NK-92 treated with Interleukin-12 subunit alpha and Interleukin-12 subunit beta, amount 100 ng/mL, for 24 hours (cell line): Measurements from ENCODE around the gene DLL4.
"Not testable (repeated sequence)": the region's sequence is repeated elsewhere in the genome, so short reads cannot be mapped to it uniquely, and the experiment has no call there.

Source experiments
- DNase-seq: peaks from one replicate; lab custom pipeline; 2025; lab: John Stamatoyannopoulos, UW

Gene DLL4

DNA sequence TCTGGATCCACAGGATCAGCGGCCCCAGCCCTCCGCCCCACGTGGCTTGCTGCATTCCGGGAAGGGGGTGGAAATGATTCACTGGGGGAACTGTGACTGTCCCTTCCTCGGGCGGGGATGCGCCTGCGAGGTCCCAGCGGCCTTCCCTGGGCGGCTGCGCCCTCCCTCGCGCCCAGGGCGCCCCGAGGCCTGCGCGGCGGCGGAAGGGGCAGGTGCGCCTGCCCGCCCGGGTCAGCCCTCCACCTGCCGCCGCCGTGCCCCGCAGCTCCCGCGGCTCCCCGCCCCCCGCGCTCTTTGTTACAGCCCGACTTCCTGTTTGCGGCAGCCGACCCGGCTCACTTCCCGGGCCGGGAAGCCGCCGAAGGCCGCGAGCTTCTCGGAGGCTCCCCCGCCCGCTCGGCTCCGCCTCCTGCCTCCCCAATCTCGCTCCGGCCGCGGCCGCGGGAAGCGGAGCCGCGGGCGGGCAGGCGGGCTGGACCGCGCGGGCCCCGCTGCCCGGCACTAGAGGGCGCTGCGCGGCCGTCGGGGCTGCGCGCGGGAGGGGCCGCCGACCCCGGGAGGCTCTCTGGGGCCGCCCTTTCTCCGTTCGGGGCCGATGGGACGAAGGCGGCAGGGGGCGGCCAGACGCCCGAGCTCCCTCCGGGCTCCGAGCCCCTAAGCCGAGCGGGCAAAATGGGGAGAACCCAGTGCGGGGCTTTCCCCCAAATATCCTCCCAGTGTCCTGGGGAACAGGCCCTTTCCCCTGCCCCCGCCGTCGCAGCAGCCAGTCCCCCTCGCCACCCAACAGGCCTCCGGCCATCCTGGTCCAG lies 12.6 kb downstream of the DLL4 start:
- DNase-seq: no peak

- DNase-seq: no peak
These were observed 13.3 kb downstream of the DLL4 start for GRCh38 chr15:40942337-40942854.

- DNase-seq: no peak
These were observed 13.7 kb downstream of the DLL4 start for GRCh38 chr15:40942878-40943277.

GRCh38 chr15:40943764-40944365 lies 14.7 kb downstream of the DLL4 start:
- no peak for DNase-seq

GRCh38 chr15:40944510-40945296 lies 15.6 kb downstream of the DLL4 start:
- DNase-seq: no peak

DNA sequence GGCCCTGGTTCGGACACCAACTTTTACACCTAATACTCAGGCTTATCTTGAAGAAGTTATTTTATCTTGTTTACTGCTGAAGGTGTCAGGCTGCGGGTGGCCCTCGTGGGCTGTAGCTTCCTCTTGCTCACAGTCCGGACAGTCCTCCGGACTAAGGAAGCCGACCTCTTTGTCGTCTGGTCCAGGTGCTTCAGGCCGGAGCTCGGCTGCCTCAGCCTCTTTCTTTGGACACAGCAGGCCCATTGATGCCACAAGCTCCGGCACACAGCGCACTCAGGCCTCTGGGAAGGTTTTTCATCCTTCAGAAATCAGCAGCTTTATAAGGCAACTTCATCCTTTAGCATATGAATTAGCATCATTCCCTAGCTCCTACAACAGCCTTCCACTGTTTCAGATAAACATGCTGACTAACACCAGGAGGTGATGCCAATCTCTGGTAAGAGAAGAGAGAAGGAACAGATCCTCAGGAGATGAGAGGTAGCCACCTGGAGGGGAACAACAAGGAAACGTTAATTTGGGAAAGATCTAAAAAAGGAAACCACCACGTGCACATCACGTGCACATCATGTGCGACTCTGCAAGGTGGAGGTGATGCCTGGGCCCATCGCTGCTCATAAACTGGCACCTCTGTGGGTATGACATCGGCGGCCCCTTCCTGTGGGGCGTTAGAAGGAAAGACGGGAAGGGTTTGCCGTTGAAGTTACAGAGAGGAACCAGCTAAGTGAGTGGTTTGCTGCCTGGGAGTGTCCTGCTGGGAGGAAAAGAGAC lies 19.8 kb downstream of the DLL4 start:
- DNase-seq: no peak

DNA sequence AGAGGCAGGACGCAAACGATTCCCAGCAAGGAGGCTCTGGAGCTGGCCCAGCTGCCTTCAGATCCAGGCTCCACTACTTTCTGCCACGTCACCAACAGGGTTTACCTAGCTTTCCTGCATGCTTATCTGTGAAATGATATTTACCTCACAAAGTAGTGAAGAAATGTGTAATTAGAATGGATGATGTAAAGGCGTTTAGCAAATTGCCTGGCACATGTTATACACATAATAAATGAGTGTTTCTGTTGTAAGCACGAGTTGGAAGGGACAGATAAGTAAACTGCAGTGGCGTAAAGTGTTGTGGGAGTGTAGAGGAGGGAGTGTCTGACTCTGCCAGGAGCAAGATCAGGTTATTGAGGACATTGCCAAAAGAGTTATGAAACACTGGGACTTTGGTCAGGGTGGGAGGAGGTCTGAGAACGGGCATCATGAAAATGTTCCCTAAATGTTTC lies 20.6 kb downstream of the DLL4 start:
- DNase-seq: no peak

DNA sequence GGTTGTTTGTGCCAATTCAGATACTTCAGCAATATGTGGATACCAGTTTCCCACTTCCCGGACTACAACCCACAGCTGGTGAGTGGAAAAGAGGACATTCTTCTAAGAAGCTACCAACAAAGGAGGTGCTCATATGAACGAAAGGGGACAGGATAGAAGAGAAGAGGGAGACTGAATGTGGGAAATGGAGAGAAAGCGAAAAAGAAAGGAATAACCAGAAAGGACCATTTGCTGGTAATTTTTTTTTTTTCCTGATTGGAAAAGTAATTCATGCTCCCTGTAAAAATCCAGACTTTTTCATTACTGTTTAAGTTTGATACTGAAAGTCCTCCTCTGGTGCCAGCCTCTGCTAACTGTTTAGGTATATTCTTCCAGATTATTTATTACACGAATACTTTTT lies 22.6 kb downstream of the DLL4 start:
- DNase-seq: no peak

DNA sequence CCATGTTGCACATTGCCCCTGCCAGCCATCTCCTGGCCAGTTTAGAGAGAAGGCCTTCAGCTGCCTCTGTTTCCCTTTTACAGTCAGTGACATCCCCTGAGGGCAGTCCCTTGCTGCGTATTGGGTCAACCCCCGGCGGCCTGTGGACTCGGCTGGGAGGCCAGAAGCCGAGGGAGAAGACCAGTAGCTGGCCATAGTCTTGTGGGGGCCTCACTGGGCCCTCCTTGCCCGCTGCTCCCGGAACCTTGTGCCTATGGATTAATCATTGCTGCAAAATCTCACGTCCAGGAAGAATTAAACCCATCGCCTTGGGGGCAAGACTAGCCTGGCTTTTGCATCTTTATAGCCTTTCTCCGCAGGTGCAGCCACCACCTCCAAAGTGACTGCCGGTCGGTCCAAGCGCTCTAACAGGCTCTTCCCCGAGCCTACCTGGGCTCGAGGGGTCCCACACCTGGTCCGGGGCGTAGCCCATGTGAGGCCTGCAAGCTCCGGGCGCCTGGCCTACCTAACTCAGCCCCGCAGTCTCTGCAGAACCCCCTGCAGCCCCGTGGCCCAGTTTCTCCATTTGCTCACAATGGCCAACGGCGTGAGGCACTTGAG lies 23.3 kb downstream of the DLL4 start:
- DNase-seq: no peak

DNA sequence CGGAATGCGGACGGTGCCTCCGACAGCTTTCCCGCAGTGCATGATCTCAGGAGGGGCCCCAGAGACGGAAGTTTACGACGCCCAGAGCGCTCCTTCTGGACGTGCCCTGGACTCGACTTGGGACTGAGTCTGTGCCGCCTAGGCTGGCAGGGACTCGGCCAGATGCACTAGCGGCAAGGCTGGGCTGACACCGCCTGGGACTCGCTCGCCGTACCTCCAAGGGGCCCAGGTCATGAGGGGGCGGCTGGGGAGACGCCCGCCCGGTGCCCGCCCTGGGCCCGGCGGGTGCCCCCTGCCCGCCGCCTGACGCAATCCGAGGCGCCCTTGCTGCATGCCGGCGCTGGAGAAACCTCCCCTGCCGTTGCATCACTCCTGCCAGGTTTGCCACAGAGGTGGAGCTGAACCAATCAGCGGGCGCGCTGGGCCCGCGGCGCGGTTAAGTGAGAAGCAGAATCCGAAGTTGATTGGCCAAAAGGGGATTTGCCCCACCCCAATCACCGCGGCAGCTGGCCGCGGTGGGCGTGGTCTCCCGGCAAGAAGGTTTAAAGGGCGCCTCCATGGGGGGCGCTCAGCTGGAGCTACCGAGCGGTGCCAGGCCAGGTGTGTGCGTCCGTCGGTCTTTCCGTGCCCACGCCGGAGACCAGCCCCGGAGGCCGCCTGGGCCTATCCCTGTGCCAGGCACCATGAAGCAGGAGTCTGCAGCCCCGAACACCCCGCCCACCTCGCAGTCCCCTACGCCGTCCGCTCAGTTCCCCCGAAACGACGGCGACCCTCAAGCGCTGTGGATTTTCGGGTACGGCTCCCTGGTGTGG lies 24.0 kb downstream of the DLL4 start, which contains the start of gene CHAC1:
TSS of gene CHAC1 (plus strand) at position 571 of the 812 bp plus-strand sequence. CDS start at position 684, 113 bp downstream.
- DNase-seq: no peak

GRCh38 chr15:40953713-40954074 lies 24.6 kb downstream of the DLL4 start:
- DNase-seq: no peak

DNA sequence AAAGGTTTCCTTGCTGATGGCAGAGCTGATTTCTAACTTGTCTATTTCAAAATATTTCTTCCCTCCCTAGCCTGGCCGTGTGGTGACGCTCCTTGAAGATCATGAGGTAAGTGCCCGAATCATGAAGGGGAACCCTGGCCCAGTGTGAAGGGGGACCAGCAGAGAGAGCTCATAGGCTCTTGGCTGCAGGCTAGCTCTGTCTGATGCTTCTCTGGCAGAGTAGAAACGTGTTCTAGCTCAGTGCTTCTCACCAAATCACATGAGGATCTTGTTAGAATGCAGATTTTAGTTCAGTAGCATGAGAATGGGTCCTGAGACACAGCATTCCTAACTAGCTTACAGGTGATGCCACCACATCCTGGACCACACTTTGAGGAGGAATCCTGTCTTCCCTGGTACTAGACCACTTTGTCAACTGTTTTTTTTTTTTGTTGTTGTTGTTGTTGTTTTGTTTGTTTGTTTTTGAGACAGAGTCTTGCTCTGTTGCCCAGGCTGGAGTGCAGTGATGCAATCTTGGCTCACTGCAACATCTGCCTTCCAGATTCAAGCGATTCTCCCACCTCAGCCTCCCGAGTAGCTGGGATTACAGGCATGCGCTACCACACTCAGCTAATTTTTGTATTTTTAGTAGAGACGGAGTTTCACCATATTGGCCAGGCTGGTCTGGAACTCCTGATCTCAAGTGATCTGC lies 25.2 kb downstream of the DLL4 start:
- not testable (repeated sequence) for DNase-seq

DNA sequence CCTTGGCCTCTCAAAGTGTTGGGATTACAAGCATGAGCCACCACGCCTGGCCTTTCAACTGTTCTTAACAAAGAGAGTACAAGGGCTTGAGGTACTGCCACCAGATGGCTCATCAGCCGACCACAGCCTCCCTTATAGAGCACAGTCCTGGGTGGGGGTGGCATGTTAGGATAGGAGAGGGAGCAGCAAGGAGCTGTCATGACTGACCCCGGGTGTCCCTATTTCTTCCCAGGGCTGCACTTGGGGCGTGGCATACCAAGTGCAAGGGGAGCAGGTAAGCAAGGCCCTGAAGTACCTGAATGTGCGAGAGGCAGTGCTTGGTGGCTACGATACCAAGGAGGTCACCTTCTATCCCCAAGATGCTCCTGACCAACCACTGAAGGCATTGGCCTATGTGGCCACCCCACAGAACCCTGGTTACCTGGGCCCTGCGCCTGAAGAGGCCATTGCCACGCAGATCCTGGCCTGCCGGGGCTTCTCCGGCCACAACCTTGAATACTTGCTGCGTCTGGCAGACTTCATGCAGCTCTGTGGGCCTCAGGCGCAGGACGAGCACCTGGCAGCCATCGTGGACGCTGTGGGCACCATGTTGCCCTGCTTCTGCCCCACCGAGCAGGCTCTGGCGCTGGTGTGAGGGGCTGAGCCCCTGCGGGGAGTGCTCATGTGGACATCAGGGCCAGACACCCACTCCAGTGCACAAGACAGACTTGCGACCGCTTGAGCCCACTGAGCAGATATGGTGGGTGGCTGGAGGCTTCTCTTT lies 26.2 kb downstream of the DLL4 start:
- DNase-seq: no peak

GRCh38 chr15:40955930-40956540 lies 26.9 kb downstream of the DLL4 start:
- DNase-seq: no peak

DNA sequence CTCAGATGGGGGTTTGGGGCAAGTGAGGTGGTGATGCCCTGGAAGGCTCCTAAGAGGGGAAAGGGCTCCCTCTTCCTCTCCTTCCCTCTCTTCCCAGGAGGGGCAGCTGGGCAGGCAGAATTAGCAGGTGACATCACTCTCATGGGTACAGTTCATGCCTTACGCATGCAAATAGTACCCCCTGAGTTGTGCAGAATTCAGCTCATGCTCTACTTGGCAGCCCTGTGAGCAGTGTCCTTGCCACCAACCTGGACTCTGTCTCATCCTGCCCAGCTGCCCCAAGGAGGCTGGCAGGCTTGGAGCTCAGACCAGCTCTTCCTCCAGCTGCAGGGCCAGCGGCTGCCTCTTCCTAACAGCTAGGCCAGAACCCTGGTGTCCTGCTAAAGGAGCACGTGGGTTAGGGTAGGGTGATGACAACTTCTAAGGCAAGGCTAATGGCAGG lies 27.4 kb downstream of the DLL4 start:
- no peak for DNase-seq

GRCh38 chr15:40957041-40957555 lies 28.0 kb downstream of the DLL4 start:
- no peak for DNase-seq

- no peak for DNase-seq
These were observed 28.5 kb downstream of the DLL4 start for GRCh38 chr15:40957581-40958051.

DNA sequence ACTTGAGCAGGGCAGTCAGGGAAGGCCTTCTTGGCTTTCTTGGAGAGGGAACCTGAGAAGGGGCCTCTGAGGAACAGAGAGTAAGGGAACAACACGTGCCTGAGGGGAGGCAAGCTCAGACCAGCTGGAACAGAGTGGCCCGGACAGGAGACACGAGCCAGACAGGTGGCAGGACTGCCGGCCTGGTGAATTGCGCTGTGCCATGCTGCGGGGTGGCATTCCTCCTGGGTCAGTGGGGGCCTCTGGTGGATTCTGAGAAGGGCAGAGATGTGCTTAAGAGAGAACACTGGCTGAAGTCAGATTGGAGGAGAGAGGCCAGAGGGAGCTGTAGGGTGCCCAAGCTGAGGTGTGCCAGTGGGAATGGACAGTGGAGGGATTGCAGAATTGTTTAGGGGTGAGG lies 29.0 kb downstream of the DLL4 start:
- DNase-seq: no peak
